Liver (tissue), 9 donors: ENCODE data around the gene RYR2. TPM values are rescaled to one million over a fixed set of nuclear protein-coding genes. Genes with fewer than 3 reads are reported as not detected.

Experiments used
- DNase-seq: peaks from one replicate; pipeline ENCODE4 v3.0.0-alpha.2; 2017; ENCODE audit warnings: low spot score
- H3K27ac ChIP-seq, 2 donors: one replicate each; pipeline ENCODE4 v1.7.0; 2013; ENCODE audit warnings: inconsistent platforms in 2 of 2, low read length in 2 of 2, control low read depth in 1 of 2, low read depth in 1 of 2, mild to moderate bottlenecking in 1 of 2
- H3K27me3 ChIP-seq, 4 donors: one replicate each; pipeline versions ENCODE4 v1.6.1 to v1.7.0; 2013; ENCODE audit warnings: low read length in 3 of 4, inconsistent platforms in 1 of 4, mild to moderate bottlenecking in 1 of 4, moderate library complexity in 1 of 4; ENCODE audit not compliant: control insufficient read depth in 4 of 4, insufficient read depth in 4 of 4
- H3K36me3 ChIP-seq, 4 donors: one replicate each; pipeline versions ENCODE4 v1.6.1 to v1.7.0; 2013; ENCODE audit warnings: low read length in 3 of 4, mild to moderate bottlenecking in 3 of 4, low read depth in 1 of 4, moderate library complexity in 1 of 4; ENCODE audit not compliant: control insufficient read depth in 4 of 4, insufficient read depth in 3 of 4
- H3K4me1 ChIP-seq, 4 donors: one replicate each; pipeline versions ENCODE4 v1.6.1 to v1.7.0; 2013; ENCODE audit warnings: low read length in 3 of 4, mild to moderate bottlenecking in 3 of 4, moderate library complexity in 1 of 4; ENCODE audit not compliant: control insufficient read depth in 4 of 4, insufficient read depth in 4 of 4
- H3K4me3 ChIP-seq, 3 donors: one replicate each; pipeline versions ENCODE4 v1.6.1 to v1.7.0; 2013; ENCODE audit warnings: low read length in 3 of 3, control low read depth in 1 of 3, low read depth in 1 of 3, mild to moderate bottlenecking in 1 of 3
- H3K9ac ChIP-seq, 2 donors: one replicate each; pipeline ENCODE4 v1.7.0; 2013; ENCODE audit warnings: low read length in 2 of 2, mild to moderate bottlenecking in 2 of 2, moderate library complexity in 2 of 2, control low read depth in 1 of 2, low read depth in 1 of 2
- H3K9me3 ChIP-seq, 4 donors: one replicate each; pipeline versions ENCODE4 v1.6.1 to v1.7.0; 2013; ENCODE audit warnings: low read length in 3 of 4; ENCODE audit not compliant: control insufficient read depth in 4 of 4
- ATF3 ChIP-seq: IDR thresholded peaks from 2 replicates; pipeline ENCODE4 v1.6.1; 2016; ENCODE audit warnings: antibody characterized with exemption
- CTCF ChIP-seq: fragments of 150-350 bp; IDR thresholded peaks from 2 replicates; pipeline ENCODE4 v1.5.1; 2017; ENCODE audit warnings: improper control_type of control experiment, low read depth, low read length; ENCODE audit not compliant: missing input control
- EGR1 ChIP-seq, 2 donors: IDR thresholded peaks; 2 replicates each; pipeline ENCODE4 v1.6.1; 2016 to 2018; ENCODE audit warnings: antibody characterized with exemption in 2 of 2, low read depth in 2 of 2
- FOXA2 ChIP-seq: IDR thresholded peaks from 2 replicates; pipeline ENCODE4 v1.6.1; 2016; ENCODE audit warnings: antibody characterized with exemption
- GABPA ChIP-seq, 2 donors: IDR thresholded peaks in 1 of 2; conservative IDR thresholded peaks in 1 of 2; 2 replicates each; pipeline ENCODE4 v1.6.1; 2016; ENCODE audit warnings: antibody characterized with exemption in 2 of 2, mild to moderate bottlenecking in 1 of 2, moderate library complexity in 1 of 2
- HNF4A ChIP-seq, 2 donors: conservative IDR thresholded peaks; 2 replicates each; pipeline ENCODE4 v1.6.1; 2016; ENCODE audit warnings: antibody characterized with exemption in 2 of 2, mild to moderate bottlenecking in 2 of 2
- HNF4G ChIP-seq: IDR thresholded peaks from 2 replicates; pipeline ENCODE4 v1.6.1; 2016; ENCODE audit warnings: antibody characterized with exemption
- JUND ChIP-seq, 2 donors: IDR thresholded peaks; 2 replicates each; pipeline ENCODE4 v1.6.1; 2016; ENCODE audit warnings: antibody characterized with exemption in 2 of 2
- NR2F2 ChIP-seq: IDR thresholded peaks from 2 replicates; pipeline ENCODE4 v1.6.1; 2016; ENCODE audit warnings: antibody characterized with exemption
- RAD21 ChIP-seq, 2 donors: IDR thresholded peaks; 2 replicates each; pipeline ENCODE4 v1.6.1; 2016; ENCODE audit warnings: antibody characterized with exemption in 2 of 2, mild to moderate bottlenecking in 2 of 2
- TAF1 ChIP-seq: conservative IDR thresholded peaks from 2 replicates; pipeline ENCODE4 v1.6.1; 2016; ENCODE audit warnings: antibody characterized with exemption, mild to moderate bottlenecking
- YY1 ChIP-seq: IDR thresholded peaks from 2 replicates; pipeline ENCODE4 v1.6.1; 2016; ENCODE audit warnings: antibody characterized with exemption, mild to moderate bottlenecking
- WGBS: extraction: QIAGEN DNeasy Blood & Tissue Kit; methylation state at CpG from one replicate; pipeline ENCODE4 v1.1.7; 2013; 5-methylcytosine and 5-hydroxymethylcytosine counted together
- polyA plus RNA-seq, 2 donors: library from polyadenylated mRNA; stranded (reverse) in 1 of 2; unstranded in 1 of 2; fragments of 200-250 nt in 1 of 2; fragments of >200 nt in 1 of 2; fragmentation: Nextera tagmentation in 1 of 2; extraction: Ambion mirVana in 1 of 2; gene quantifications; one replicate each; pipeline versions ENCODE4 v1.2.1 to v1.2.3, GENCODE V29; 2013 to 2015
- total RNA-seq, 2 donors: library from RNA; depleted of rRNA; stranded (reverse); fragments of >200 nt; gene quantifications; one replicate each; pipeline ENCODE4 v1.2.3, GENCODE V29; 2014
- TF ChIP-seq, protein P1 (sequence below): IDR thresholded peaks from 2 replicates; pipeline ENCODE4 v1.6.1; 2016; ENCODE audit warnings: antibody characterized with exemption, mild to moderate bottlenecking
- TF ChIP-seq, protein P2 (sequence below): IDR thresholded peaks from 2 replicates; pipeline ENCODE4 v1.6.1; 2016; ENCODE audit warnings: antibody characterized with exemption
- donor health status: healthy.
- donor health status: healthy.
- donor health status: healthy.
- donor health status: healthy.
- donor health status: healthy.

RYR2 gene
- total and polyA plus RNA-seq, 4 donors, result 0.06 to 0.75 (median 0.31) TPM

GRCh38 chr1:237832858-237833257 lies 790.9 kb downstream of the RYR2 start:
- no peak for DNase-seq
- Histone ChIP-seq H3K27ac (no peak overlapping the region), H3K4me1 (no peaks in the 10 kb centered on the region), H3K9ac (no peak overlapping the region), H3K4me3 (no peak overlapping the region), H3K36me3 (no peaks in the 10 kb centered on the region), H3K27me3 (peaks cover 0 to 3% (median 0%) of the 10 kb centered on the region in 4 donors), H3K9me3 (no peaks in the 10 kb centered on the region)
- 60% methylated on average over 7 of the region's 7 CpGs for WGBS
- TF ChIP-seq EGR1 (IDR thresholded peaks at IDR 0.05; ENCODE audit: low read depth in 2 of 2), result no peak
- TF ChIP-seq YY1, result no peak
- TF ChIP-seq HNF4G, result no peak
- no peak for TF ChIP-seq GABPA (IDR thresholded peaks at IDR 0.05 in 1 of 2, conservative IDR thresholded peaks at IDR 0.05 in 1 of 2)
- no peak for TF ChIP-seq RAD21 (IDR thresholded peaks at IDR 0.05)
- TF ChIP-seq FOXA2, result no peak
- TF ChIP-seq HNF4A (conservative IDR thresholded peaks at IDR 0.05), result no peak
- no peak for TF ChIP-seq ATF3
- TF ChIP-seq, protein P1, sequence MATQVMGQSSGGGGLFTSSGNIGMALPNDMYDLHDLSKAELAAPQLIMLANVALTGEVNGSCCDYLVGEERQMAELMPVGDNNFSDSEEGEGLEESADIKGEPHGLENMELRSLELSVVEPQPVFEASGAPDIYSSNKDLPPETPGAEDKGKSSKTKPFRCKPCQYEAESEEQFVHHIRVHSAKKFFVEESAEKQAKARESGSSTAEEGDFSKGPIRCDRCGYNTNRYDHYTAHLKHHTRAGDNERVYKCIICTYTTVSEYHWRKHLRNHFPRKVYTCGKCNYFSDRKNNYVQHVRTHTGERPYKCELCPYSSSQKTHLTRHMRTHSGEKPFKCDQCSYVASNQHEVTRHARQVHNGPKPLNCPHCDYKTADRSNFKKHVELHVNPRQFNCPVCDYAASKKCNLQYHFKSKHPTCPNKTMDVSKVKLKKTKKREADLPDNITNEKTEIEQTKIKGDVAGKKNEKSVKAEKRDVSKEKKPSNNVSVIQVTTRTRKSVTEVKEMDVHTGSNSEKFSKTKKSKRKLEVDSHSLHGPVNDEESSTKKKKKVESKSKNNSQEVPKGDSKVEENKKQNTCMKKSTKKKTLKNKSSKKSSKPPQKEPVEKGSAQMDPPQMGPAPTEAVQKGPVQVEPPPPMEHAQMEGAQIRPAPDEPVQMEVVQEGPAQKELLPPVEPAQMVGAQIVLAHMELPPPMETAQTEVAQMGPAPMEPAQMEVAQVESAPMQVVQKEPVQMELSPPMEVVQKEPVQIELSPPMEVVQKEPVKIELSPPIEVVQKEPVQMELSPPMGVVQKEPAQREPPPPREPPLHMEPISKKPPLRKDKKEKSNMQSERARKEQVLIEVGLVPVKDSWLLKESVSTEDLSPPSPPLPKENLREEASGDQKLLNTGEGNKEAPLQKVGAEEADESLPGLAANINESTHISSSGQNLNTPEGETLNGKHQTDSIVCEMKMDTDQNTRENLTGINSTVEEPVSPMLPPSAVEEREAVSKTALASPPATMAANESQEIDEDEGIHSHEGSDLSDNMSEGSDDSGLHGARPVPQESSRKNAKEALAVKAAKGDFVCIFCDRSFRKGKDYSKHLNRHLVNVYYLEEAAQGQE, result no peak
- TF ChIP-seq TAF1, result no peak
- no peak for TF ChIP-seq JUND (IDR thresholded peaks at IDR 0.05)

DNA sequence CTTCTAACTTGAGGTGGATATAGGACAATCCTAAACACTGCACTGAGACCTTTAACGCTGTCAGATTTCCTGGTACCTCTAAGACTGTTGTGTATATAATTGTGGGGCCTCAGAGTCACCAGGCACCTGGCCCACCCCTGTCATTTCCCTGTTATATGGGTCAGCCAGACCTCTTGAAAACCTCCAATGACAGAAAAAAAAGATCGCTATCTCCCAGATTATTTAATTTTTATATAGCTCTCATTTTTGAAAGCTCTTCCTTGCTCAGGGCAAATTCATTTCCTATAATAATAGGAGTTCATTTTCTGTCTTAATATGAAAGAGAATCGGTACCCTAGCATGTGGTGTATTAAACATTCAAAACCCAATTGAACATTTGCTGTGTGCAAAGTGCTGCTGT lies 792.1 kb downstream of the RYR2 start:
- 84% methylated on average over 3 of the region's 3 CpGs for WGBS
- Histone ChIP-seq H3K4me1 (no peaks in the 10 kb centered on the region), H3K36me3 (no peaks in the 10 kb centered on the region), H3K9me3 (no peaks in the 10 kb centered on the region), H3K9ac (no peak overlapping the region), H3K27ac (no peak overlapping the region), H3K4me3 (no peak overlapping the region), H3K27me3 (peaks cover 0 to 3% (median 0%) of the 10 kb centered on the region in 4 donors)
- no peak for DNase-seq
- TF ChIP-seq RAD21 (IDR thresholded peaks at IDR 0.05), result no peak
- no peak for TF ChIP-seq HNF4G
- no peak for TF ChIP-seq ATF3
- TF ChIP-seq CTCF, result no peak
- TF ChIP-seq GABPA (IDR thresholded peaks at IDR 0.05 in 1 of 2, conservative IDR thresholded peaks at IDR 0.05 in 1 of 2), result no peak
- TF ChIP-seq NR2F2, result no peak
- no peak for TF ChIP-seq EGR1 (IDR thresholded peaks at IDR 0.05; ENCODE audit: low read depth in 2 of 2)
- no peak for TF ChIP-seq HNF4A (conservative IDR thresholded peaks at IDR 0.05)
- TF ChIP-seq, protein P2, sequence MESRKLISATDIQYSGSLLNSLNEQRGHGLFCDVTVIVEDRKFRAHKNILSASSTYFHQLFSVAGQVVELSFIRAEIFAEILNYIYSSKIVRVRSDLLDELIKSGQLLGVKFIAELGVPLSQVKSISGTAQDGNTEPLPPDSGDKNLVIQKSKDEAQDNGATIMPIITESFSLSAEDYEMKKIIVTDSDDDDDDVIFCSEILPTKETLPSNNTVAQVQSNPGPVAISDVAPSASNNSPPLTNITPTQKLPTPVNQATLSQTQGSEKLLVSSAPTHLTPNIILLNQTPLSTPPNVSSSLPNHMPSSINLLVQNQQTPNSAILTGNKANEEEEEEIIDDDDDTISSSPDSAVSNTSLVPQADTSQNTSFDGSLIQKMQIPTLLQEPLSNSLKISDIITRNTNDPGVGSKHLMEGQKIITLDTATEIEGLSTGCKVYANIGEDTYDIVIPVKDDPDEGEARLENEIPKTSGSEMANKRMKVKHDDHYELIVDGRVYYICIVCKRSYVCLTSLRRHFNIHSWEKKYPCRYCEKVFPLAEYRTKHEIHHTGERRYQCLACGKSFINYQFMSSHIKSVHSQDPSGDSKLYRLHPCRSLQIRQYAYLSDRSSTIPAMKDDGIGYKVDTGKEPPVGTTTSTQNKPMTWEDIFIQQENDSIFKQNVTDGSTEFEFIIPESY, result no peak
